Mammary epithelial cell (primary cell): ENCODE data around the gene FGF18.

Source experiments
- CTCF ChIP-seq, 2 donors: IDR thresholded peaks in 1 of 2; conservative IDR thresholded peaks in 1 of 2; 2 replicates each; pipeline ENCODE4 v1.5.1; 2011 to 2012; ENCODE audit warnings: inconsistent platforms in 2 of 2, low read length in 2 of 2, mild to moderate bottlenecking in 2 of 2, control low read depth in 1 of 2, low read depth in 1 of 2; ENCODE audit not compliant: insufficient read depth in 1 of 2; ENCODE audit errors: extremely low read depth in 1 of 2
- EZH2 ChIP-seq: IDR thresholded peaks from 2 replicates; pipeline ENCODE4 v1.6.1; 2012; ENCODE audit warnings: low read length, inconsistent platforms, borderline replicate concordance

GRCh38 chr5:171454549-171454948 lies 35.1 kb downstream of the FGF18 start:
- TF ChIP-seq CTCF (conservative IDR thresholded peaks at IDR 0.05 in 1 of 2, IDR thresholded peaks at IDR 0.05 in 1 of 2; ENCODE audit: extremely low read depth in 1 of 2, insufficient read depth in 1 of 2, low read depth in 1 of 2, low read length in 2 of 2) (no peak), EZH2 (no peak)
